ENCODE measurements around the gene KCNJ6. TPM values are rescaled to one million over a fixed set of nuclear protein-coding genes. Genes with fewer than 3 reads are reported as not detected.

KCNJ6 gene
- total RNA-seq, 1 donor from 2014 or later, result 0.33 TPM

GRCh38 chr21:37870221-37870620, 46.0 kb downstream of the KCNJ6 start:
- no peak for TF ChIP-seq CTCF (IDR thresholded peaks at IDR 0.05; ENCODE audit: insufficient read depth, low read length, poor library complexity, severe bottlenecking)
- Histone ChIP-seq H3K27me3 (ENCODE audit: control insufficient read depth, insufficient read depth, low read length) (no peaks in the 10 kb centered on the region), H3K36me3 (ENCODE audit: control insufficient read depth, insufficient read depth, low read length) (no peaks in the 10 kb centered on the region), H3K4me3 (ENCODE audit: low read depth, low read length) (no peak overlapping the region)
- no peak for DNase-seq (ENCODE audit: low read depth)

GRCh38 chr21:37869661-37870060, 46.6 kb downstream of the KCNJ6 start:
- Histone ChIP-seq H3K27me3 (ENCODE audit: control insufficient read depth, insufficient read depth, low read length) (no peaks in the 10 kb centered on the region), H3K4me3 (ENCODE audit: low read depth, low read length) (no peak overlapping the region), H3K36me3 (ENCODE audit: control insufficient read depth, insufficient read depth, low read length) (no peaks in the 10 kb centered on the region)
- TF ChIP-seq CTCF (IDR thresholded peaks at IDR 0.05; ENCODE audit: insufficient read depth, low read length, poor library complexity, severe bottlenecking), result no peak
- DNase-seq (ENCODE audit: low read depth), result no peak

GRCh38 chr21:37868446-37869295, 47.6 kb downstream of the KCNJ6 start:
- no peak for DNase-seq (ENCODE audit: low read depth)

GRCh38 chr21:37866027-37866426, 50.2 kb downstream of the KCNJ6 start:
- H3K27me3 ChIP-seq (ENCODE audit: control insufficient read depth, insufficient read depth, low read length), result no peaks in the 10 kb centered on the region
- TF ChIP-seq CTCF (IDR thresholded peaks at IDR 0.05; ENCODE audit: insufficient read depth, low read length, poor library complexity, severe bottlenecking), result no peak
- DNase-seq (ENCODE audit: low read depth), result no peak

More at GRCh38 chr21:37868446-37869295, 47.6 kb downstream of the KCNJ6 start:
- Histone ChIP-seq H3K36me3 (ENCODE audit: control insufficient read depth, insufficient read depth, low read length) (no peaks in the 10 kb centered on the region), H3K4me3 (ENCODE audit: low read depth, low read length) (no peak overlapping the region), H3K27me3 (ENCODE audit: control insufficient read depth, insufficient read depth, low read length) (no peaks in the 10 kb centered on the region)
- no peak for TF ChIP-seq CTCF (IDR thresholded peaks at IDR 0.05; ENCODE audit: insufficient read depth, low read length, poor library complexity, severe bottlenecking)

GRCh38 chr21:37865156-37865555, 51.1 kb downstream of the KCNJ6 start:
- Histone ChIP-seq H3K27me3 (ENCODE audit: control insufficient read depth, insufficient read depth, low read length) (no peaks in the 10 kb centered on the region), H3K36me3 (ENCODE audit: control insufficient read depth, insufficient read depth, low read length) (no peaks in the 10 kb centered on the region), H3K4me3 (ENCODE audit: low read depth, low read length) (no peak overlapping the region)
- no peak for TF ChIP-seq CTCF (IDR thresholded peaks at IDR 0.05; ENCODE audit: insufficient read depth, low read length, poor library complexity, severe bottlenecking)
- DNase-seq (ENCODE audit: low read depth), result no peak

More at GRCh38 chr21:37866027-37866426, 50.2 kb downstream of the KCNJ6 start:
- no peak overlapping the region for H3K4me3 ChIP-seq (ENCODE audit: low read depth, low read length)
- H3K36me3 ChIP-seq (ENCODE audit: control insufficient read depth, insufficient read depth, low read length), result no peaks in the 10 kb centered on the region
